ENCODE results near the gene APOF. TPM values are rescaled to one million over a fixed set of nuclear protein-coding genes. Genes with fewer than 3 reads are reported as not detected.

APOF gene
- total and polyA plus RNA-seq, 2 of the 13 experiments (the other 11 are each of a cell fraction or from before 2014, with no cell fraction given) = 3.3 to 23.9 TPM

- TF ChIP-seq NAIF1 (CRISPR knock-in tag; IDR thresholded peaks at IDR 0.05; ENCODE audit: borderline replicate concordance) (peak; percentile 88), IRF1 (CRISPR knock-in tag; IDR thresholded peaks at IDR 0.05; ENCODE audit: low read depth) (no peak), ZNF646 (CRISPR knock-in tag; IDR thresholded peaks at IDR 0.05) (no peak), TRAFD1 (CRISPR knock-in tag; IDR thresholded peaks at IDR 0.05; ENCODE audit: borderline replicate concordance) (0 out of 2 replicates have a peak, but pooled peaks have one; percentile 36), ZFY (CRISPR knock-in tag; IDR thresholded peaks at IDR 0.05) (no peak; the same call in none of the 2 replicates), SALL1 (CRISPR knock-in tag; IDR thresholded peaks at IDR 0.05) (no peak; the same call in 1 of the 2 replicates), ZNF891 (CRISPR knock-in tag; IDR thresholded peaks at IDR 0.05) (0 out of 2 replicates have a peak, but pooled peaks have one; percentile 15), ZNF281 (CRISPR knock-in tag; IDR thresholded peaks at IDR 0.05; ENCODE audit: borderline replicate concordance) (peak; percentile 38; the same call in 1 of the 2 replicates), ZBTB43 (CRISPR knock-in tag; conservative IDR thresholded peaks at IDR 0.05) (no peak), ZNF331 (CRISPR knock-in tag; IDR thresholded peaks at IDR 0.05) (peak; percentile 42; the same call in 1 of the 2 replicates), ZBTB44 (CRISPR knock-in tag; IDR thresholded peaks at IDR 0.05) (no peak), ZSCAN30 (CRISPR knock-in tag; IDR thresholded peaks at IDR 0.05) (peak; percentile 68; the same call in 1 of the 2 replicates)
These were observed 28.8 kb downstream of the APOF start, which contains the start of gene PAN2 (continued) for GRCh38 chr12:56333679-56334489.
